IPS-20b (cell line): Measurements from ENCODE around the gene POLR2E.

Source experiments
- H3K27ac ChIP-seq: one replicate; pipeline ENCODE4 v1.5.1; 2013; ENCODE audit warnings: low read length
- H3K27me3 ChIP-seq: 2 replicates; pipeline ENCODE4 v1.6.1; 2013; ENCODE audit warnings: mild to moderate bottlenecking, low read length, inconsistent platforms; ENCODE audit not compliant: insufficient read depth
- H3K36me3 ChIP-seq: 2 replicates; pipeline ENCODE4 v1.6.1; 2013; ENCODE audit warnings: low read depth, mild to moderate bottlenecking, inconsistent platforms, low read length, moderate library complexity; ENCODE audit not compliant: insufficient read depth
- H3K4me1 ChIP-seq: 2 replicates; pipeline ENCODE4 v1.6.1; 2013; ENCODE audit warnings: mild to moderate bottlenecking, control low read depth, inconsistent platforms, low read length, moderate library complexity; ENCODE audit not compliant: insufficient read depth
- H3K4me3 ChIP-seq: 2 replicates; pipeline ENCODE4 v1.5.1; 2013; ENCODE audit warnings: mild to moderate bottlenecking, low read length, inconsistent platforms
- H3K9ac ChIP-seq: 2 replicates; pipeline ENCODE4 v1.6.1; 2013; ENCODE audit warnings: low read depth, mild to moderate bottlenecking, inconsistent platforms, low read length, moderate library complexity
- H3K9me3 ChIP-seq: 2 replicates; pipeline ENCODE4 v1.6.1; 2013; ENCODE audit warnings: mild to moderate bottlenecking, low read depth, low read length, inconsistent platforms; ENCODE audit not compliant: insufficient read depth

Gene POLR2E

DNA sequence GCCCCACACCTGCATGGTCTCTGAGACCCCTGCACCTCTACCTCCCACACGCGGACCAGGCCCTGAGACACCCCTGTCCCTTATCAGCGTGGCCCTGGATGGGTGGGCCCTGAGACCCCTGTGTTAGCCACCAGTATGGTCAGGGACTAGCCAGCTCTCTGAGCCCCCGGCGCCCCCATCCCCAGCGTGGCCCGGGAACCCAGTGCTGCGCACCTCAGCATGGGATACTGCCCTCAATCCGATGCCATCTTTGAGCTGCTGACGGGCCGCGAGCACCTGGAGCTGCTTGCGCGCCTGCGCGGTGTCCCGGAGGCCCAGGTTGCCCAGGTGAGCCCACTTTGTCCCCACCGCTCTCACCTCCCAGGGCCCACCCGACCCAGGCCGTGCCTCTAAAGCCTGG is 33.2 kb downstream of the POLR2E start:
- Histone ChIP-seq H3K36me3 (no peaks in the 10 kb centered on the region), H3K4me1 (peaks cover 4% of the 10 kb centered on the region; the same call in 1 of the 2 replicates), H3K4me3 (no peak overlapping the region; the same call in 1 of the 2 replicates), H3K9me3 (no peaks in the 10 kb centered on the region), H3K27me3 (peaks cover 21% of the 10 kb centered on the region), H3K27ac (no peak overlapping the region), H3K9ac (no peak overlapping the region)

DNA sequence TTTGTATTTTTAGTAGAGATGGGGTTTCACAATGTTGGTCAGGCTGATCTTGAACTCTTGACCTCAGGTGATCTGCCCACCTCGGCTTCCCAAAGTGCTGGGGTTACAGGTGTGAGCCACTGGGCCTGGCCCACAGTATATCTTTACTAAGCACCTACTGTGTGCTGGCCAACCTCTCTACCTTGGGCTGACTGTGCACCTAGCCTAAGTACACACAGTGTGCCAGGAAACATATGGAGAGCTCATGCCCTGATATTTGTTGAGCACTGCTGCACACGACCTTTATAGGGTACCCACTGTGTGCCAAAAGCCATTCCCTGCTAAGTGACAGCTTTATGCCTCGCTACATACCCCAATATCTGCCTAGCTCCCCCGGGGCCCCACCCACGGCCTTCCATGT is 34.5 kb downstream of the POLR2E start:
- no peaks in the 10 kb centered on the region for H3K36me3 ChIP-seq
- no peak overlapping the region for H3K27ac ChIP-seq
- no peaks in the 10 kb centered on the region for H3K9me3 ChIP-seq
- H3K4me1 ChIP-seq: peaks cover 4% of the 10 kb centered on the region; the same call in 1 of the 2 replicates
- peaks cover 8% of the 10 kb centered on the region for H3K27me3 ChIP-seq
- no peak overlapping the region for H3K4me3 ChIP-seq
- no peak overlapping the region for H3K9ac ChIP-seq

- Histone ChIP-seq H3K36me3 (no peaks in the 10 kb centered on the region), H3K9me3 (no peaks in the 10 kb centered on the region), H3K27me3 (no peaks in the 10 kb centered on the region), H3K4me1 (no peaks in the 10 kb centered on the region), H3K27ac (no peak overlapping the region), H3K9ac (no peak overlapping the region), H3K4me3 (no peak overlapping the region)
Observed at GRCh38 chr19:1058112-1058511, 37.1 kb downstream of the POLR2E start.

DNA sequence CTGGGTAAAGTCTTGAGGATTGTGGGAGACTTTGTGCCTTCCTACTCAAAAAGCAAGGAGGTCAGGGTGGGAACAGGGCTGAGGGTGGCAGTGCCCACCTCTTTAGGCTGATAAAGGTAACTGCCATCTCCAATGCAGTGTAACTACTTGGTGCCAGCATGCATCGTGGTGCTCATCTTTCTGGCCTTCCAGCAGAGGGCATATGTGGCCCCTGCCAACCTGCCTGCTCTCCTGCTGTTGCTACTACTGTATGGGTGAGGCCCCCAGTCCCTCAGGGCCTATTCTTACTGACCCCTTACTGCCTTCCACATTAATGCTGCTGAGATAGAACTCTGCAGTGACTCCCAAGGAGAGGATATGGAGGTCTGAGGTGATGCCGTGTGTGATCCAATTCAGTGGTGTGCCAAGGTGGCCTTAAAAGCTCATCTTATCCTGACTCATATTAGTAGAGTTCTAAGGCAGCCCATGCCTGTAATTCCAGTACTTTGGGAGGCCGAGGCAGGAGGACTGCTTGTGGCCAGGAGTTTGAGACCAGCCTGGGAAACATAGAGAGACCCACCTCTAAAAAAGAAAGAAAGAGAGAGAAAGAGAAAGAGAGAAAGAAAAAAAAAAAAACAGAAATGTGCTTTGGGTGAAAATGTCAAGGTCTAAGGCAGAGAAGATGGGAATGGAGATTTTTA is 37.9 kb downstream of the POLR2E start:
- Histone ChIP-seq H3K27ac (no peak overlapping the region), H3K9me3 (no peaks in the 10 kb centered on the region), H3K27me3 (no peaks in the 10 kb centered on the region), H3K9ac (no peak overlapping the region), H3K4me3 (no peak overlapping the region), H3K36me3 (no peaks in the 10 kb centered on the region), H3K4me1 (no peaks in the 10 kb centered on the region)

DNA sequence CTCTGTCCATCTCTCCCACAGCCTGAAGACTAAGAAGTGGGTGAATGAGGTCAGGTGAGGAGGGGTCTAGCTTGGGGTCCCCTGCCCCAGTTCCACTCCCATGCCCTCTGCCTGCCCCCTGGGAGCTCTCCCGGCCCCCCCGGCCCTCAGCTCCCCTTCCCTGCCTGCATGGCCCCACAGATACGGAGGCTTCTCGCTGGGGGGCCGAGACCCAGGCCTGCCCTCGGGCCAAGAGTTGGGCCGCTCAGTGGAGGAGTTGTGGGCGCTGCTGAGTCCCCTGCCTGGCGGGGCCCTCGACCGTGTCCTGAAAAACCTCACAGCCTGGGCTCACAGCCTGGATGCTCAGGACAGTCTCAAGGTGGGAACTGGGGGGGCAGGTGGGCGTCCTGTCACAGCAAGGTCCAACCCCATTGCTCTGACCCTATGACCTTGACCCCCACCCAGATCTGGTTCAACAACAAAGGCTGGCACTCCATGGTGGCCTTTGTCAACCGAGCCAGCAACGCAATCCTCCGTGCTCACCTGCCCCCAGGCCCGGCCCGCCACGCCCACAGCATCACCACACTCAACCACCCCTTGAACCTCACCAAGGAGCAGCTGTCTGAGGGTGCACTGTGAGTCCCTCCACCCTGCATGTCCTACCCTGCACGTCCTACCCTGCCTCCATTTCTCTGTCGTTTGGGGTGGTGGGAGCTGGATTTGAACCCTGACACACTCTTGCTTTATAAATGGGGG is 39.1 kb downstream of the POLR2E start:
- no peaks in the 10 kb centered on the region for H3K4me1 ChIP-seq
- H3K27me3 ChIP-seq: no peaks in the 10 kb centered on the region
- H3K36me3 ChIP-seq: no peaks in the 10 kb centered on the region
- H3K9me3 ChIP-seq: no peaks in the 10 kb centered on the region
- no peak overlapping the region for H3K27ac ChIP-seq
- no peak overlapping the region for H3K9ac ChIP-seq
- no peak overlapping the region for H3K4me3 ChIP-seq

DNA sequence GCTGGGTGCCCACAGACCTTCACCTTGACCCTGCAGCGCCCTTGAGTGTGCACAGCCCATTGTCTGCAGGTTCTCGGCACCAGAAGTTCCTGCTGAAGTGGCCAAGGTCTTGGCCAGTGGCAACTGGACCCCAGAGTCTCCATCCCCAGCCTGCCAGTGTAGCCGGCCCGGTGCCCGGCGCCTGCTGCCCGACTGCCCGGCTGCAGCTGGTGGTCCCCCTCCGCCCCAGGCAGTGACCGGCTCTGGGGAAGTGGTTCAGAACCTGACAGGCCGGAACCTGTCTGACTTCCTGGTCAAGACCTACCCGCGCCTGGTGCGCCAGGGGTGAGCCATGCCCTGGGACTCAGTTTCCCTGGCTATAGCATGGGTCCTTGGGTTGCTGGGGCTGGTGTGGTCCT is 40.1 kb downstream of the POLR2E start:
- no peak overlapping the region for H3K4me3 ChIP-seq
- H3K9ac ChIP-seq: no peak overlapping the region
- no peak overlapping the region for H3K27ac ChIP-seq
- H3K4me1 ChIP-seq: no peaks in the 10 kb centered on the region
- H3K36me3 ChIP-seq: no peaks in the 10 kb centered on the region
- no peaks in the 10 kb centered on the region for H3K27me3 ChIP-seq
- H3K9me3 ChIP-seq: no peaks in the 10 kb centered on the region

DNA sequence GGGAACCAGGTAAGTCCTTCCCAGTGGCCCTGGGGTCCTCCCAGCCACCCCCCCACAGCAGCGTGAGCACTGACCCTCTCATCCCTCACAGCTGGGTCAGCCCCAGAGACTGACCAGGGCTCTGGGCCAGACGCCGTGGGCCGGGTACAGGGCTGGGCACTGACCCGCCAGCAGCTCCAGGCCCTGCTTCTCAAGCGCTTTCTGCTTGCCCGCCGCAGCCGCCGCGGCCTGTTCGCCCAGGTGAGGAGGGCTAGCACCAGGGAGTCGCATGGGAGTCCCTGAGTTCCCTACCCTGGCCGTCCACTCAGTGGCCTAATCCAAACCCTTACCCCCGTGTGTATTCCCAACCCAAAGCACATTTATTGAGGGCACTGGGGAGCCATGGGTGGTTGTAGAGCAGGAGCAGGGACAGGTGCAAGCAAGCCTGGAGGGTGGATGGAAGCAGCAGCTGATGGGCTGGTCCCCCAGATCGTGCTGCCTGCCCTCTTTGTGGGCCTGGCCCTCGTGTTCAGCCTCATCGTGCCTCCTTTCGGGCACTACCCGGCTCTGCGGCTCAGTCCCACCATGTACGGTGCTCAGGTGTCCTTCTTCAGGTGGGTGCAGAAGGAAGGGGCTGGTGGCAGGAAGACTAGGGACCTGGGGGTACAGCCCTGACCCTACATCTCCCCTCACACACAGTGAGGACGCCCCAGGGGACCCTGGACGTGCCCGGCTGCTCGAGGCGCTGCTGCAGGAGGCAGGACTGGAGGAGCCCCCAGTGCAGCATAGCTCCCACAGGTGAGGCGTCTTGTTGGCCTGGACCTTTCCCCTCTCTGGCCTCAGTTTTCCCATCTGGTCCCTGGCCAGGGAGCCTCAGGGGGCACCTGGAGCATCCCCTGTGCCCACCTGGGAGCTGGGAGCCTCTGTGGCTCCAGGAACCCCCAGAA is 40.8 kb downstream of the POLR2E start:
- H3K9me3 ChIP-seq: no peaks in the 10 kb centered on the region
- no peaks in the 10 kb centered on the region for H3K36me3 ChIP-seq

DNA sequence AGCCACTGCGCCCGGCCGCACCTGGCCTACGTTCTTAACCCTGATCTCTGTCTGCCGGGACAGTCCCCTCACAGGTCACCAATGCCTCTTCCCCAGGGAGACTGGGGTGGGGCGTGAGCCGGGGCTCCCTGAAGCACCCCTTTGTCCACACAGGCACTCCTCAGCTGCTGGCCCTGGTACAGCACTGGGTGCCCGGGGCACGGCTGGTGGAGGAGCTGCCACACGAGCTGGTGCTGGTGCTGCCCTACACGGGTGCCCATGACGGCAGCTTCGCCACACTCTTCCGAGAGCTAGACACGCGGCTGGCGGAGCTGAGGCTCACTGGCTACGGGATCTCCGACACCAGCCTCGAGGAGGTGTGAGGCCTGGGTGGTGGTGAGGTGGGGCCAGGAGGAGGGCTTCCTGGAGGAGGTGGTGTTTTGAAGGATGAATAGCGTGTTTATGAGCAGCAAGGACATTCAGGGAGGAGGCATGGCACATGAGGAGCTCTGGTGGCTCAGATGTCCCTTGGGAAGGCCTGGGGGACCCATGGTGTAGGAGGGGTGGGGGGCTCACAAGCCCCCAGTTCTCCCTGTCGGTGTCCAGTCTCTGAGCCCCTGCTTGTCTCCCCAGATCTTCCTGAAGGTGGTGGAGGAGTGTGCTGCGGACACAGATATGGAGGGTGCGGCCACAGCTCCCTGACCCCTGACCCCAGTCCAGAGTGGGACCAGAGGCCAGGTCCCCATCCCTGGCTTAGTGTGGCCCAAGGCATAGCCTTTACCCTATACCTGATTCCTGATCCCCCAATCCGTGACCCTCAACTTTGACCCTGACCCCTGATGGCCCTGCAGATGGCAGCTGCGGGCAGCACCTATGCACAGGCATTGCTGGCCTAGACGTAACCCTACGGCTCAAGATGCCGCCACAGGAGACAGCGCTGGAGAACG is 41.7 kb downstream of the POLR2E start:
- H3K36me3 ChIP-seq: no peaks in the 10 kb centered on the region
- H3K4me1 ChIP-seq: no peaks in the 10 kb centered on the region
- H3K9ac ChIP-seq: no peak overlapping the region
- no peak overlapping the region for H3K4me3 ChIP-seq
- no peaks in the 10 kb centered on the region for H3K9me3 ChIP-seq
- no peaks in the 10 kb centered on the region for H3K27me3 ChIP-seq
- H3K27ac ChIP-seq: no peak overlapping the region

More for the DNA sequence above, 40.8 kb downstream of the POLR2E start:
- Histone ChIP-seq H3K27ac (no peak overlapping the region), H3K9ac (no peak overlapping the region), H3K27me3 (no peaks in the 10 kb centered on the region), H3K4me1 (no peaks in the 10 kb centered on the region), H3K4me3 (no peak overlapping the region)

GRCh38 chr19:1052349-1052975 is 42.7 kb downstream of the POLR2E start:
- Histone ChIP-seq H3K27me3 (no peaks in the 10 kb centered on the region), H3K9ac (no peak overlapping the region), H3K9me3 (no peaks in the 10 kb centered on the region), H3K4me3 (no peak overlapping the region), H3K27ac (no peak overlapping the region), H3K4me1 (no peaks in the 10 kb centered on the region), H3K36me3 (no peaks in the 10 kb centered on the region)

DNA sequence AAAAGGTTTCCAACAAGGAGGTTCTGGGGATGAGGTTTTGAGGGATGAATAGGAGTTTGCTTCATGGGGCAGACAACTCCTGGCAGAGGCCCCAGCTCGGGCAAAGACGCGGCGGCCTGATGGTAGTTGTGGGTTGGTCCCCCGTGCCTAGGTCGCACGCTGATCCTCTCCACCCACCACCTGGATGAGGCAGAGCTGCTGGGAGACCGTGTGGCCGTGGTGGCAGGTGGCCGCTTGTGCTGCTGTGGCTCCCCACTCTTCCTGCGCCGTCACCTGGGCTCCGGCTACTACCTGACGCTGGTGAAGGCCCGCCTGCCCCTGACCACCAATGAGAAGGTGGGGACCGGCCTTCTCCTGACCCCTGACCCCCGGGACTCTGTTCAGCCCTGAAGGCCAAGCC is 43.4 kb downstream of the POLR2E start:
- Histone ChIP-seq H3K9me3 (no peaks in the 10 kb centered on the region), H3K27ac (no peak overlapping the region), H3K36me3 (no peaks in the 10 kb centered on the region), H3K27me3 (no peaks in the 10 kb centered on the region), H3K4me3 (no peak overlapping the region), H3K4me1 (no peaks in the 10 kb centered on the region), H3K9ac (no peak overlapping the region)
